ENCODE results near the gene DPT. TPM values are rescaled to one million over a fixed set of nuclear protein-coding genes. Genes with fewer than 3 reads are reported as not detected.

Gene DPT
- polyA plus RNA-seq, 3 donors, result not detected

GRCh38 chr1:168673974-168674683 is 54.9 kb downstream of the DPT start:
- Histone ChIP-seq H3K79me2 (ENCODE audit: insufficient read depth, low read length) (no peaks in the 10 kb centered on the region), H2AFZ (ENCODE audit: insufficient read depth, low read depth, low read length, poor library complexity, severe bottlenecking) (no peak overlapping the region), H3K4me1 (ENCODE audit: control insufficient read depth in 1 of 2, insufficient read depth in 2 of 2, low read length in 2 of 2) (no peaks in the 10 kb centered on the region), H3K9me3 (replicated peaks in 1 of 2; ENCODE audit: control insufficient read depth in 1 of 2, insufficient read depth in 1 of 2, low read length in 2 of 2) (peaks cover 0 to 4% of the 10 kb centered on the region in 2 donors), H3K27me3 (ENCODE audit: control insufficient read depth in 2 of 2, insufficient read depth in 2 of 2, low read length in 2 of 2) (no peaks in the 10 kb centered on the region), H3K27ac (ENCODE audit: low read depth in 1 of 2, low read length in 2 of 2) (no peak overlapping the region), H3K4me2 (replicated peaks; ENCODE audit: extremely low read depth, low read length, poor library complexity, severe bottlenecking) (no peak overlapping the region), H3K4me3 (replicated peaks in 1 of 3; ENCODE audit: low read depth in 2 of 3, low read length in 3 of 3) (no peak overlapping the region), H3K9ac (ENCODE audit: insufficient read depth, low read length, poor library complexity, severe bottlenecking) (no peak overlapping the region), H3K36me3 (replicated peaks in 1 of 2; ENCODE audit: control insufficient read depth in 1 of 2, insufficient read depth in 2 of 2, low read length in 2 of 2) (no peaks in the 10 kb centered on the region), H4K20me1 (ENCODE audit: insufficient read depth, low read length) (no peaks in the 10 kb centered on the region)
- Mint-ChIP-seq H3K9me3 (peaks cover 0 to 10% (median 5%) of the 10 kb centered on the region in 7 donors), H3K4me1 (no peaks in the 10 kb centered on the region), H3K27ac (no peak overlapping the region), H3K27me3 (ENCODE audit: low read depth in 3 of 3) (peaks cover 0 to 2% (median 2%) of the 10 kb centered on the region in 3 donors), H3K4me3 (no peak overlapping the region), H3K36me3 (no peaks in the 10 kb centered on the region)
- TF ChIP-seq CTCF (IDR thresholded peaks at IDR 0.05), result no peak
- DNase-seq, result no peak
- WGBS (ENCODE audit: insufficient coverage), result no CpG with 5 or more reads among the region's 2 CpGs
- intact Hi-C loops (cut with micrococcal nuclease), result no loop called here

- Histone ChIP-seq H3K4me1 (ENCODE audit: control insufficient read depth in 1 of 2, insufficient read depth in 2 of 2, low read length in 2 of 2) (no peaks in the 10 kb centered on the region), H4K20me1 (ENCODE audit: insufficient read depth, low read length) (no peaks in the 10 kb centered on the region), H3K4me2 (replicated peaks; ENCODE audit: extremely low read depth, low read length, poor library complexity, severe bottlenecking) (no peak overlapping the region), H3K9ac (ENCODE audit: insufficient read depth, low read length, poor library complexity, severe bottlenecking) (no peak overlapping the region), H3K36me3 (replicated peaks in 1 of 2; ENCODE audit: control insufficient read depth in 1 of 2, insufficient read depth in 2 of 2, low read length in 2 of 2) (no peaks in the 10 kb centered on the region), H3K9me3 (replicated peaks in 1 of 2; ENCODE audit: control insufficient read depth in 1 of 2, insufficient read depth in 1 of 2, low read length in 2 of 2) (peaks cover 0 to 7% of the 10 kb centered on the region in 2 donors), H2AFZ (ENCODE audit: insufficient read depth, low read depth, low read length, poor library complexity, severe bottlenecking) (no peak overlapping the region), H3K4me3 (replicated peaks in 1 of 3; ENCODE audit: low read depth in 2 of 3, low read length in 3 of 3) (no peak overlapping the region), H3K27ac (ENCODE audit: low read depth in 1 of 2, low read length in 2 of 2) (no peak overlapping the region), H3K27me3 (ENCODE audit: control insufficient read depth in 2 of 2, insufficient read depth in 2 of 2, low read length in 2 of 2) (no peaks in the 10 kb centered on the region), H3K79me2 (ENCODE audit: insufficient read depth, low read length) (no peaks in the 10 kb centered on the region)
- peaks cover 0 to 10% (median 5%) of the 10 kb centered on the region in 7 donors for H3K9me3 Mint-ChIP-seq
- intact Hi-C loops (cut with micrococcal nuclease), result no loop called here
- H3K4me3 Mint-ChIP-seq, result no peak overlapping the region
- DNase-seq, result no peak
- H3K36me3 Mint-ChIP-seq, result no peaks in the 10 kb centered on the region
- WGBS (ENCODE audit: insufficient coverage), result no CpG with 5 or more reads among the region's 1 CpG
- no peak overlapping the region for H3K27ac Mint-ChIP-seq
- TF ChIP-seq CTCF (IDR thresholded peaks at IDR 0.05), result no peak
- peaks cover 0 to 2% (median 2%) of the 10 kb centered on the region in 3 donors for H3K27me3 Mint-ChIP-seq (ENCODE audit: low read depth in 3 of 3)
- H3K4me1 Mint-ChIP-seq, result no peaks in the 10 kb centered on the region
Observed at GRCh38 chr1:168672278-168672677, 56.7 kb downstream of the DPT start.

Data from CD14-positive monocyte (primary cell).